ENCODE measurements around the gene POMP.
A peak's percentile ranks its signal among the peaks of the same experiment; 100 is the strongest.
"Not testable (repeated sequence)": the region's sequence is repeated elsewhere in the genome, so short reads cannot be mapped to it uniquely, and the experiment has no call there.

The POMP gene

DNA sequence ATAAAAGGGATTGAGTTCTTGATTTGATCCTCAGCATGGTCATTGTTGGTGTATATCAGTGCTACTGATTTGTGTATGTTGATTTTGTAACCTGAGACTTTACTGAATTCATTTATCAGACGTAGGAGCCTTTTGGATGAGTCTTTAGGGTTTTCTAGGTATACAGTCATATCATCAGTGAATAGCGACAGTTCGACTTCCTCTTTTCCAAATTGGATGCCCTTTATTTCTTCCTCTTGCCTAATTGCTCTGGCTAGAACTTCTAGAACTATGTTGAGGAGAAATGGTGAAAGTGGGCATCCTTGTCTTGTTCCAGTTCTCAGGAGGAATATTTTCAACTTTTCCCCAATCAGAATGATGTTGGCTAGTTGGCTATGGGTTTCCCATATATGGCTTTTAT is 27.0 kb downstream of the POMP start:
- Histone ChIP-seq H3K36me3 (ENCODE audit: control insufficient read depth in 2 of 2, insufficient read depth in 2 of 2, low read length in 2 of 2) (no peaks in the 10 kb centered on the region), H3K9ac (ENCODE audit: low read depth in 1 of 2, low read length in 2 of 2) (no peak overlapping the region), H3K4me1 (ENCODE audit: control insufficient read depth in 2 of 2, insufficient read depth in 2 of 2, low read length in 2 of 2) (no peaks in the 10 kb centered on the region), H3K4me3 (ENCODE audit: low read length in 2 of 2) (no peak overlapping the region), H3K27me3 (ENCODE audit: control insufficient read depth in 2 of 2, insufficient read depth in 2 of 2, low read length in 2 of 2) (no peaks in the 10 kb centered on the region), H3K9me3 (ENCODE audit: control insufficient read depth in 2 of 2, low read length in 2 of 2) (no peaks in the 10 kb centered on the region), H3K27ac (ENCODE audit: low read depth in 2 of 2, low read length in 2 of 2) (no peak overlapping the region)

GRCh38 chr13:28693605-28694491 is 34.9 kb downstream of the POMP start:
- peak overlapping the region in 1 of 2 donors; percentile 5 for H3K4me3 ChIP-seq (ENCODE audit: low read length in 2 of 2)
- H3K9ac ChIP-seq (ENCODE audit: low read depth in 1 of 2, low read length in 2 of 2); H3K36me3 ChIP-seq (ENCODE audit: control insufficient read depth in 2 of 2, insufficient read depth in 2 of 2, low read length in 2 of 2); H3K27ac ChIP-seq (ENCODE audit: low read depth in 2 of 2, low read length in 2 of 2); H3K4me1 ChIP-seq (ENCODE audit: control insufficient read depth in 2 of 2, insufficient read depth in 2 of 2, low read length in 2 of 2); H3K27me3 ChIP-seq (ENCODE audit: control insufficient read depth in 2 of 2, insufficient read depth in 2 of 2, low read length in 2 of 2); H3K9me3 ChIP-seq (ENCODE audit: control insufficient read depth in 2 of 2, low read length in 2 of 2): not testable (repeated sequence)

DNA sequence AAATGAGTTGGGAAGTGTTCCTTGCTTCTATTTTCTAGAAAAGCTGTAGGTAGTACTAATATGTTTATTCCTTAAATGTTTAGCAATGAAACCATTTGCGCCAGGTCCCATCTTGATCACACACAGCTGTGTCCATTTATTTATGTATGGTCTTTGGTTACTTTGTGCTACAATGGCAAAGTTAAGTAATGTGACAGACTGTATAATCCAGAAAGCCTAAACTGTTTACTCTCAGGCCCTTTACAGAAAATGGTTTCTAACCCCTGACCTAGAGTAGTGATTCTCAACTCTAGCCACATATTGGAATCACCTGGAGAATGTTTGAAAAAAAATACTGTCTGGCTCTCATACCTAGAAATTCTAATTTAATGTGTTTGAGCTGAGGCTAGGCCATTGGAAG is 38.5 kb downstream of the POMP start:
- no peak overlapping the region for H3K9ac ChIP-seq (ENCODE audit: low read depth in 1 of 2, low read length in 2 of 2)

GRCh38 chr13:28699246-28699645 is 40.3 kb downstream of the POMP start:
- no peaks in the 10 kb centered on the region for H3K27me3 ChIP-seq (ENCODE audit: control insufficient read depth in 2 of 2, insufficient read depth in 2 of 2, low read length in 2 of 2)
- no peak overlapping the region for H3K4me3 ChIP-seq (ENCODE audit: low read length in 2 of 2)
- no peaks in the 10 kb centered on the region for H3K4me1 ChIP-seq (ENCODE audit: control insufficient read depth in 2 of 2, insufficient read depth in 2 of 2, low read length in 2 of 2)
- H3K27ac ChIP-seq (ENCODE audit: low read depth in 2 of 2, low read length in 2 of 2): no peak overlapping the region
- peaks cover 8 to 33% of the 10 kb centered on the region in 2 donors for H3K36me3 ChIP-seq (ENCODE audit: control insufficient read depth in 2 of 2, insufficient read depth in 2 of 2, low read length in 2 of 2)
- no peak overlapping the region for H3K9ac ChIP-seq (ENCODE audit: low read depth in 1 of 2, low read length in 2 of 2)
- no peaks in the 10 kb centered on the region for H3K9me3 ChIP-seq (ENCODE audit: control insufficient read depth in 2 of 2, low read length in 2 of 2)

More for the DNA sequence above, 38.5 kb downstream of the POMP start:
- no peak overlapping the region for H3K4me3 ChIP-seq (ENCODE audit: low read length in 2 of 2)
- peaks cover 0 to 3% of the 10 kb centered on the region in 2 donors for H3K4me1 ChIP-seq (ENCODE audit: control insufficient read depth in 2 of 2, insufficient read depth in 2 of 2, low read length in 2 of 2)
- H3K36me3 ChIP-seq (ENCODE audit: control insufficient read depth in 2 of 2, insufficient read depth in 2 of 2, low read length in 2 of 2): peaks cover 5 to 29% of the 10 kb centered on the region in 2 donors
- H3K27me3 ChIP-seq (ENCODE audit: control insufficient read depth in 2 of 2, insufficient read depth in 2 of 2, low read length in 2 of 2): peaks cover 0 to 3% of the 10 kb centered on the region in 2 donors
- H3K9me3 ChIP-seq (ENCODE audit: control insufficient read depth in 2 of 2, low read length in 2 of 2): no peaks in the 10 kb centered on the region
- no peak overlapping the region for H3K27ac ChIP-seq (ENCODE audit: low read depth in 2 of 2, low read length in 2 of 2)

DNA sequence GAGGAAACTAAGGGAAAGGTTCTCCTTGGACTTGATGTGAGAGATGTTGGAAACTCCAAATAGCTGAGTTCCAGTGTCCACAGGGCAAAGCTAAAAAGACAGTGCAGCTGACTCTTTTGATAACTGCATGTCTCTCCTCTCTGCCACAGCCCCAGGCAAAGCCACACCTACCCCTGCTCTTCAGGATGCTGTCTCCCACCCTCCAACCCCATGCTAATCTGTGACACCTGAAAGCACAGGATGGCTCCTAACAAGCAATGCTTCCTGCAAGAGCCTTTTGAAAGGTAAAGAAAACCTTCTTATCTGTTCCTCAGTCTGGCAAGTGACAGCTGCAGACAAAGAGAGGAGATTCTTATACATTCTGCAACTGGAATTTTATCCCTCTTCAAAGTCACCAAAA is 45.4 kb downstream of the POMP start:
- Histone ChIP-seq H3K4me1 (ENCODE audit: control insufficient read depth in 2 of 2, insufficient read depth in 2 of 2, low read length in 2 of 2) (peaks cover 0 to 6% of the 10 kb centered on the region in 2 donors), H3K9ac (ENCODE audit: low read depth in 1 of 2, low read length in 2 of 2) (no peak overlapping the region), H3K4me3 (ENCODE audit: low read length in 2 of 2) (no peak overlapping the region), H3K9me3 (ENCODE audit: control insufficient read depth in 2 of 2, low read length in 2 of 2) (no peaks in the 10 kb centered on the region), H3K27ac (ENCODE audit: low read depth in 2 of 2, low read length in 2 of 2) (no peak overlapping the region), H3K36me3 (ENCODE audit: control insufficient read depth in 2 of 2, insufficient read depth in 2 of 2, low read length in 2 of 2) (peaks cover 8 to 26% of the 10 kb centered on the region in 2 donors), H3K27me3 (ENCODE audit: control insufficient read depth in 2 of 2, insufficient read depth in 2 of 2, low read length in 2 of 2) (no peaks in the 10 kb centered on the region)

DNA sequence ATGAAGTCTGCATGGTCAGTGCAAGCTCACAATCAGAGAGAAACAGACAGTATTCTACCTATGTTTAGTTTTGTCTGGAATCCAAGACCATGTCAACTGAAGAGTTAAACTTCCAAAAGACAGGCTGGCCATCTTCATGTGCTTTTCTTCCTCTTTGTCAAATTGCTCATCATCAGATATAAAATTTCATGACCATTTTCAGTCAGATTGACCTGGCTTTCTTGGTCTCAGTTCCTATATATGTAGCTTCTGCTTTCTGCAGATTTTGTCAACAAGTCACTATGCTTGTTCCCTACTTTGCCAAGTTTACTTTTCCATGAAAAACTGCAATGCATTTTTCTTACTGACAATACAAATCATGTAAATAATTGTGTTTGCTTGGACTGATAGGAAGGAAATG is 46.0 kb downstream of the POMP start:
- Histone ChIP-seq H3K9me3 (ENCODE audit: control insufficient read depth in 2 of 2, low read length in 2 of 2) (no peaks in the 10 kb centered on the region), H3K9ac (ENCODE audit: low read depth in 1 of 2, low read length in 2 of 2) (no peak overlapping the region), H3K27me3 (ENCODE audit: control insufficient read depth in 2 of 2, insufficient read depth in 2 of 2, low read length in 2 of 2) (no peaks in the 10 kb centered on the region), H3K27ac (ENCODE audit: low read depth in 2 of 2, low read length in 2 of 2) (no peak overlapping the region), H3K4me3 (ENCODE audit: low read length in 2 of 2) (no peak overlapping the region), H3K36me3 (ENCODE audit: control insufficient read depth in 2 of 2, insufficient read depth in 2 of 2, low read length in 2 of 2) (peaks cover 7 to 22% of the 10 kb centered on the region in 2 donors), H3K4me1 (ENCODE audit: control insufficient read depth in 2 of 2, insufficient read depth in 2 of 2, low read length in 2 of 2) (peaks cover under 1 to 7% of the 10 kb centered on the region in 2 donors)

DNA sequence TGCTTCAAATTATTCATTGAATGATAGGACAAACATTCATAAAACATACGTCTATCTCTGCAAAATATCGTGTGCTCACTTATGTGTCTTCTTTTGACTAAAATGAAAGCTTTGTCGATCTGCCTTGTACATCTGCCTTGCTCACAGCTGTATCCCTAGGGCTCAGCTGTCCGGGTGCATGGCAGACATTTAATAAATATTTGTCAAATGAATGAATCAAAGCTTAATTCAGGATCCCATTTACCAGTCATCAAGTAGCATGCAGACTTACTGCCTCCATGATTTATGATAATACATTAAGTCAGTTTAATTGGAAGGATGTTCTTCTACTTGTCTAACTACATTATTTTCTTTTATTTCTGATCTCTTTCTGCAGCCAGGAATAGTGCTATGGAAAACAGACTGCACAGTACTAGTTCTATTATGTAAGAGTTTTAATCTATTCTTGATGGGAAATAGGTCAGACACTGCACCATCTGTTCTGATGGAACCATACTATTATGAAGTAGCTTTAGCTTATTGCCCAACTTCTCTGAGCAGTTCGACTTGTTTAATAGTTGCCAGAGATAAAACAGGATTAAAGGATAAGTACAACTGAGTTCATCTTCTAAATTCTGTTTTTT is 46.6 kb downstream of the POMP start:
- Histone ChIP-seq H3K4me3 (ENCODE audit: low read length in 2 of 2) (no peak overlapping the region), H3K27ac (ENCODE audit: low read depth in 2 of 2, low read length in 2 of 2) (no peak overlapping the region), H3K4me1 (ENCODE audit: control insufficient read depth in 2 of 2, insufficient read depth in 2 of 2, low read length in 2 of 2) (peaks cover 5 to 14% of the 10 kb centered on the region in 2 donors), H3K9ac (ENCODE audit: low read depth in 1 of 2, low read length in 2 of 2) (no peak overlapping the region), H3K27me3 (ENCODE audit: control insufficient read depth in 2 of 2, insufficient read depth in 2 of 2, low read length in 2 of 2) (no peaks in the 10 kb centered on the region), H3K9me3 (ENCODE audit: control insufficient read depth in 2 of 2, low read length in 2 of 2) (no peaks in the 10 kb centered on the region), H3K36me3 (ENCODE audit: control insufficient read depth in 2 of 2, insufficient read depth in 2 of 2, low read length in 2 of 2) (peaks cover 3 to 16% of the 10 kb centered on the region in 2 donors)

GRCh38 chr13:28707629-28708427 is 48.9 kb downstream of the POMP start:
- Histone ChIP-seq H3K27ac (ENCODE audit: low read depth in 2 of 2, low read length in 2 of 2) (peak overlapping the region; percentile 43 to 48), H3K4me1 (ENCODE audit: control insufficient read depth in 2 of 2, insufficient read depth in 2 of 2, low read length in 2 of 2) (peaks cover 5 to 15% of the 10 kb centered on the region in 2 donors), H3K4me3 (ENCODE audit: low read length in 2 of 2) (no peak overlapping the region), H3K27me3 (ENCODE audit: control insufficient read depth in 2 of 2, insufficient read depth in 2 of 2, low read length in 2 of 2) (no peaks in the 10 kb centered on the region), H3K9me3 (ENCODE audit: control insufficient read depth in 2 of 2, low read length in 2 of 2) (no peaks in the 10 kb centered on the region), H3K9ac (ENCODE audit: low read depth in 1 of 2, low read length in 2 of 2) (no peak overlapping the region), H3K36me3 (ENCODE audit: control insufficient read depth in 2 of 2, insufficient read depth in 2 of 2, low read length in 2 of 2) (peaks cover 3 to 4% of the 10 kb centered on the region in 2 donors)

DNA sequence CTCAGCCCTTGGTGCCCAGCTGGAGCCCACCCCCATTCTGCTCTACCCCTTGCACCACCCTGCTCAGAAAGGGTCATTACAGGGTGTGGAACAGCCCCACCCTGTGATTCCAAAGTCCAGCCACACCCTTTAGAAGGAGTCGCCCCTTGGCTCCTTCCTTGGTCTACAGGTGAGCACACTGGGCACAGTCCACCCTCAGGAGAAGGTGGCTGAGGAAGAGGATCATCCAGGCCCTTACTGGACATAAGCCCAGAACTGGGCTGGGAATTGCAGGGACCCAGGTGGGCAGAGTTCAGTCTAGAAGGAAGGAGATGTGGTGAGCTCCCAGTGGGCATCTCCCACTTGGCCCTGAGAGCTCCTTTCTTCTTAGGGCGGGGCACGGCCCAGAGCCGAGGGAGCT is 51.2 kb downstream of the POMP start:
- Histone ChIP-seq H3K27me3 (ENCODE audit: control insufficient read depth in 2 of 2, insufficient read depth in 2 of 2, low read length in 2 of 2) (no peaks in the 10 kb centered on the region), H3K9ac (ENCODE audit: low read depth in 1 of 2, low read length in 2 of 2) (no peak overlapping the region), H3K4me3 (ENCODE audit: low read length in 2 of 2) (no peak overlapping the region), H3K9me3 (ENCODE audit: control insufficient read depth in 2 of 2, low read length in 2 of 2) (no peaks in the 10 kb centered on the region), H3K27ac (ENCODE audit: low read depth in 2 of 2, low read length in 2 of 2) (peak overlapping the region; percentile 70 to 82), H3K4me1 (ENCODE audit: control insufficient read depth in 2 of 2, insufficient read depth in 2 of 2, low read length in 2 of 2) (peaks cover 5 to 15% of the 10 kb centered on the region in 2 donors), H3K36me3 (ENCODE audit: control insufficient read depth in 2 of 2, insufficient read depth in 2 of 2, low read length in 2 of 2) (no peaks in the 10 kb centered on the region)

GRCh38 chr13:28714651-28715050 is 55.7 kb downstream of the POMP start:
- Histone ChIP-seq H3K27me3 (ENCODE audit: control insufficient read depth in 2 of 2, insufficient read depth in 2 of 2, low read length in 2 of 2) (no peaks in the 10 kb centered on the region), H3K27ac (ENCODE audit: low read depth in 2 of 2, low read length in 2 of 2) (no peak overlapping the region), H3K9ac (ENCODE audit: low read depth in 1 of 2, low read length in 2 of 2) (no peak overlapping the region), H3K36me3 (ENCODE audit: control insufficient read depth in 2 of 2, insufficient read depth in 2 of 2, low read length in 2 of 2) (no peaks in the 10 kb centered on the region), H3K4me3 (ENCODE audit: low read length in 2 of 2) (no peak overlapping the region), H3K9me3 (ENCODE audit: control insufficient read depth in 2 of 2, low read length in 2 of 2) (no peaks in the 10 kb centered on the region), H3K4me1 (ENCODE audit: control insufficient read depth in 2 of 2, insufficient read depth in 2 of 2, low read length in 2 of 2) (peaks cover 16 to 29% of the 10 kb centered on the region in 2 donors)

Measured in mucosa of rectum (tissue), 2 donors.